Ovary (tissue), 3 donors: ENCODE results near the gene EXOSC3.

Experiments
- CTCF ChIP-seq, 3 donors: fragments of 450-650 bp in 2 of 3; fragments of 200-600 bp in 1 of 3; IDR thresholded peaks; one replicate each; pipeline versions ENCODE4 v1.5.1 to v1.8.0; 2016 to 2022; ENCODE audit warnings: antibody characterized with exemption in 3 of 3, mild to moderate bottlenecking in 1 of 3
- EP300 ChIP-seq: sonication (generic); formaldehyde crosslinking; IDR thresholded peaks from one replicate; pipeline ENCODE4 v1.6.1; 2017; ENCODE audit warnings: antibody characterized with exemption
- POLR2A ChIP-seq: fragments of 450-650 bp; IDR thresholded peaks from one replicate; pipeline ENCODE4 v1.6.1; 2017; ENCODE audit warnings: antibody characterized with exemption, mild to moderate bottlenecking, moderate library complexity
- donor health status: DM: no; HTN: no; CAD: no.

GRCh38 chr9:37801287-37801850, 16.5 kb upstream of the EXOSC3 start:
- TF ChIP-seq CTCF (IDR thresholded peaks at IDR 0.05) (no peak), POLR2A (no peak), EP300 (no peak)
